Measurements from ENCODE around the gene DEPDC5.
"Not testable (repeated sequence)": the region's sequence is repeated elsewhere in the genome, so short reads cannot be mapped to it uniquely, and the experiment has no call there.

Gene DEPDC5

DNA sequence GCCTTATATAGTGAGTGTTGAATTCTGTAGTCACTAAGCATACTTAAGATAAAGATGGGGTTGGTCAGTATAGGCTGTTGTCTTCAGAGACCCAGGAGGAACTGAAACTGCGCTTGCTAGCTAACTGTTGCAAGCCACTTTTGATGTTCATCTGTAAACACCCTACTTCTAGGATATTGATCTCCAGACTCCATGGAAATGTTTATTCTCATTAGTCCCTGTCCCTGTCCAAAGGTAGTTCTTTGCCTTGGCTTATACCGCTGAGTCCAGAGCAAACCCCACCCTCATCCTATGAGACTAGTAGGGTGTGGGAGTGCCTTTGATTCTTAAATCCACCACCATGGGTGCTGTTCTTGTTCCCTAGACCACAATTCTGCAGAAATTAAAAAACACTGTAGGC, 36.4 kb downstream of the DEPDC5 start:
- peak; percentile 21 for DNase-seq (ENCODE audit: insufficient read length)
- peak; percentile 81 for FAIRE-seq
- no peak for TF ChIP-seq TAF1 (IDR thresholded peaks at IDR 0.05; ENCODE audit: borderline replicate concordance, low read depth, low read length)

DNA sequence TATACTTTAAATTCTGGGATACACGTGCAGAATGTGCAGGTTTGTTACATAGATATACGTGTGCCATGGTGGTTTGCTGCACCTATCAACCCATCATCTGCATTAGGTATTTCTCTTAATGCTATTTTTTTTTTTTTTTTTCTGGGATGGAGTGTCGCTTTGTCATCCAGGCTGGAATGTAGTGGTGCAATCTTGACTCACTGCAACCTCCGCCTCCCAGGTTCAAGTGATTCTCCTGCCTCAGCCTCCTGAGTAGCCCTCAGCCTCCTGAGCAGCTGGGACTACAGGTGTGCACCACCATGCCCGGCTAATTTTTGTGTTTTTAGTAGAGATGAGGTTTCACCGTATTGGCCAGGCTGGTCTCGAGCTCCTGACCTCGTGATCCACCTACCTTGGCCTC, 45.5 kb downstream of the DEPDC5 start:
- not testable (repeated sequence) for DNase-seq (ENCODE audit: insufficient read length); FAIRE-seq

GRCh38 chr22:31800065-31800464, 46.2 kb downstream of the DEPDC5 start:
- no peak for TF ChIP-seq TAF1 (IDR thresholded peaks at IDR 0.05; ENCODE audit: borderline replicate concordance, low read depth, low read length)
- TF ChIP-seq POLR2A (IDR thresholded peaks at IDR 0.05; ENCODE audit: low read depth, low read length), result no peak
- TF ChIP-seq POLR2AphosphoS5 (IDR thresholded peaks at IDR 0.05; ENCODE audit: low read depth, low read length), result no peak
- FAIRE-seq, result no peak
- DNase-seq (ENCODE audit: insufficient read length), result no peak

GRCh38 chr22:31800861-31801260, 47.0 kb downstream of the DEPDC5 start:
- DNase-seq (ENCODE audit: insufficient read length); FAIRE-seq: not testable (repeated sequence)

GRCh38 chr22:31802575-31802974, 48.8 kb downstream of the DEPDC5 start:
- no peak for TF ChIP-seq TAF1 (IDR thresholded peaks at IDR 0.05; ENCODE audit: borderline replicate concordance, low read depth, low read length)
- no peak for FAIRE-seq
- DNase-seq (ENCODE audit: insufficient read length), result no peak

GRCh38 chr22:31806751-31807150, 52.9 kb downstream of the DEPDC5 start:
- no peak for TF ChIP-seq POLR2AphosphoS5 (IDR thresholded peaks at IDR 0.05; ENCODE audit: low read depth, low read length)
- no peak for TF ChIP-seq TAF1 (IDR thresholded peaks at IDR 0.05; ENCODE audit: borderline replicate concordance, low read depth, low read length)
- TF ChIP-seq POLR2A (IDR thresholded peaks at IDR 0.05; ENCODE audit: low read depth, low read length), result no peak
- FAIRE-seq, result no peak

GRCh38 chr22:31812977-31813605, 59.3 kb downstream of the DEPDC5 start:
- DNase-seq (ENCODE audit: insufficient read length) (no peak), FAIRE-seq (no peak)
- no peak for TF ChIP-seq POLR2AphosphoS5 (IDR thresholded peaks at IDR 0.05; ENCODE audit: low read depth, low read length)
- TF ChIP-seq TAF1 (IDR thresholded peaks at IDR 0.05; ENCODE audit: borderline replicate concordance, low read depth, low read length), result no peak
- no peak for TF ChIP-seq POLR2A (IDR thresholded peaks at IDR 0.05; ENCODE audit: low read depth, low read length)

More at GRCh38 chr22:31806751-31807150, 52.9 kb downstream of the DEPDC5 start:
- no peak for DNase-seq (ENCODE audit: insufficient read length)

DNA sequence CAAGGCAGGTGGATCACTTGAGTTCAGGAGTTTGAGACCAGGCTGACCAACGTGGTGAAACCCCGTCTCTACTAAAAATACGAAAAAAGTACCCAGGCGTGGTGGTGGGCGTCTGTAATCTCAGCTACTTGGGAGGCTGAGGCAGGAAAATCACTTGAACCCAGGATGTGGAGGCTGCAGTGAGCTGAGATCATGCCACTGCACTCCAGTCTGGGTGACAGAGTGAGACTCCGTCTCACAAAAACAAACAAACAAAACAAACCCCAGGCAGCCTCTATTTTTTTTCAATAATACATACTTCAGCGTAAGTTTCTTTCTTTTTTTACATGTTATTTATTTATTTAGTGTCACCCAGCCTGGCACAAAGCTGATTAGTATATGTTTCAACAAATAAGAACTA, 60.1 kb downstream of the DEPDC5 start:
- not testable (repeated sequence) for FAIRE-seq; DNase-seq (ENCODE audit: insufficient read length)

- DNase-seq (ENCODE audit: insufficient read length) (no peak), FAIRE-seq (no peak)
- TF ChIP-seq POLR2AphosphoS5 (IDR thresholded peaks at IDR 0.05; ENCODE audit: low read depth, low read length) (no peak), TAF1 (IDR thresholded peaks at IDR 0.05; ENCODE audit: borderline replicate concordance, low read depth, low read length) (no peak), POLR2A (IDR thresholded peaks at IDR 0.05; ENCODE audit: low read depth, low read length) (no peak)
Observed at GRCh38 chr22:31814942-31815341, 61.1 kb downstream of the DEPDC5 start.

DNA sequence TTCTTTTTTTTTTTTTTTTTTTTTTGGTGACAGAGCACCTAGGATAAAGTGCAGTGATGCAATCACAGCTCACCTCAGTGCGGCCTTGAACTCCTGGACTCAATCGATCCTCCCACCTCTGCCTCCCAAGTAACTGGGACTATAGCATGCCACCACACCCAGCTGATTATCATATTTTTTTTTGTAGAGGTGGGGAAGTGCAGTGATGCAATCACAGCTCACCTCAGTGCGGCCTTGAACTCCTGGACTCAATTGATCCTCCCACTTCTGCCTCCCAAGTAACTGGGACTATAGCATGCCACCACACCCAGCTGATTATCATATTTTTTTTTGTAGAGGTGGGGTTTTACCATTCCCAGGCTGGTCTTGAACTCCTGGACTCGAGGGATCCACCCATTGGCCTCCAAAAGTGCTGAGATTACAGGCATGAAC, 61.6 kb downstream of the DEPDC5 start:
- not testable (repeated sequence) for FAIRE-seq; DNase-seq (ENCODE audit: insufficient read length)

GRCh38 chr22:31816750-31817149, 62.9 kb downstream of the DEPDC5 start:
- TF ChIP-seq TAF1 (IDR thresholded peaks at IDR 0.05; ENCODE audit: borderline replicate concordance, low read depth, low read length), result no peak
- no peak for TF ChIP-seq POLR2A (IDR thresholded peaks at IDR 0.05; ENCODE audit: low read depth, low read length)
- no peak for TF ChIP-seq POLR2AphosphoS5 (IDR thresholded peaks at IDR 0.05; ENCODE audit: low read depth, low read length)
- DNase-seq (ENCODE audit: insufficient read length), result no peak
- no peak for FAIRE-seq

GRCh38 chr22:31818481-31819392, 64.9 kb downstream of the DEPDC5 start:
- no peak for DNase-seq (ENCODE audit: insufficient read length)

GRCh38 chr22:31820655-31821054, 66.8 kb downstream of the DEPDC5 start:
- DNase-seq (ENCODE audit: insufficient read length) (no peak), FAIRE-seq (no peak)
- TF ChIP-seq POLR2AphosphoS5 (IDR thresholded peaks at IDR 0.05; ENCODE audit: low read depth, low read length) (no peak), POLR2A (IDR thresholded peaks at IDR 0.05; ENCODE audit: low read depth, low read length) (no peak), TAF1 (IDR thresholded peaks at IDR 0.05; ENCODE audit: borderline replicate concordance, low read depth, low read length) (no peak)

More at GRCh38 chr22:31818481-31819392, 64.9 kb downstream of the DEPDC5 start:
- FAIRE-seq, result no peak
- TF ChIP-seq POLR2A (IDR thresholded peaks at IDR 0.05; ENCODE audit: low read depth, low read length) (no peak), TAF1 (IDR thresholded peaks at IDR 0.05; ENCODE audit: borderline replicate concordance, low read depth, low read length) (no peak), POLR2AphosphoS5 (IDR thresholded peaks at IDR 0.05; ENCODE audit: low read depth, low read length) (no peak)
